Kidney (tissue), 14 donors: ENCODE data around the gene MDM4. TPM values are rescaled to one million over a fixed set of nuclear protein-coding genes. Genes with fewer than 3 reads are reported as not detected.

Source experiments
- DNase-seq, 5 donors: peaks; one replicate each; pipeline ENCODE4 v3.0.0-alpha.2; 2013 to 2020
- FAIRE-seq: peaks from 2 replicates; lab custom pipeline; 2012; peaks lifted over from hg19 to GRCh38; lab: Jason Lieb, UNC
- H3K27ac ChIP-seq, 2 donors: one replicate each; pipeline ENCODE4 v1.7.0; 2013; ENCODE audit warnings: low read depth in 2 of 2, low read length in 2 of 2, inconsistent platforms in 1 of 2
- H3K27me3 ChIP-seq: one replicate; pipeline ENCODE4 v1.7.1; 2013; ENCODE audit warnings: low read length, inconsistent platforms; ENCODE audit not compliant: control insufficient read depth, insufficient read depth
- H3K36me3 ChIP-seq, 3 donors: one replicate each; pipeline versions ENCODE4 v1.7.0 to v1.7.1; 2013; ENCODE audit warnings: low read length in 3 of 3, control low read depth in 1 of 3, inconsistent platforms in 1 of 3; ENCODE audit not compliant: insufficient read depth in 3 of 3, control insufficient read depth in 2 of 3
- H3K4me1 ChIP-seq, 3 donors: one replicate each; pipeline versions ENCODE4 v1.7.0 to v1.7.1; 2013; ENCODE audit warnings: low read length in 3 of 3, inconsistent platforms in 1 of 3, low read depth in 1 of 3; ENCODE audit not compliant: control insufficient read depth in 2 of 3, insufficient read depth in 2 of 3
- H3K4me3 ChIP-seq, 3 donors: one replicate each; pipeline versions ENCODE4 v1.7.0 to v1.8.1; 2013; ENCODE audit warnings: low read length in 3 of 3, control low read depth in 1 of 3, inconsistent platforms in 1 of 3
- H3K9ac ChIP-seq, 3 donors: one replicate each; pipeline versions ENCODE4 v1.7.0 to v1.7.1; 2013; ENCODE audit warnings: low read length in 3 of 3, control low read depth in 1 of 3, inconsistent platforms in 1 of 3
- H3K9me3 ChIP-seq, 3 donors: one replicate each; pipeline versions ENCODE4 v1.7.0 to v1.7.1; 2013; ENCODE audit warnings: low read length in 3 of 3, control low read depth in 1 of 3, inconsistent platforms in 1 of 3; ENCODE audit not compliant: control insufficient read depth in 2 of 3, insufficient read depth in 1 of 3
- intact Hi-C: fragments of 100-400 bp; cut with DNase I; formaldehyde crosslinking; loops from one replicate; pipeline ENCODE4 v1.11.1; 2022
- polyA plus RNA-seq: library from polyadenylated mRNA; stranded (reverse); fragments of 350-450 nt; fragmentation: Illumina TruSeq; extraction: RNeasy Lipid Tissue Mini Kit (QIAGEN cat#74804); gene quantifications from one replicate; pipeline ENCODE4 v1.2.3, GENCODE V29; 2014; ENCODE audit warnings: low read depth, low replicate concordance; ENCODE audit not compliant: insufficient read depth
- total RNA-seq: library from RNA; stranded (reverse); fragmentation: NEBNext Ultra II Directional; extraction: Animal tissue kit (Norgen Biotek cat#: 25700); gene quantifications from one replicate; pipeline ENCODE4 v1.2.1, GENCODE V29; 2021
- TF ChIP-seq, protein P1 (sequence below): IDR thresholded peaks from 3 replicates; pipeline ENCODE4 v1.5.1; 2012; ENCODE audit warnings: mild to moderate bottlenecking, moderate library complexity, borderline replicate concordance; ENCODE audit not compliant: insufficient read depth; ENCODE audit errors: extremely low read depth
- donor health status: control.
- donor health status: control.
- donor health status: control.
- donor health status: control.
- donor health status: control.
- donor health status: DM: yes; HTN: yes; CAD: no.
- donor health status: Normal renal cell carcinoma (clear cell type).

MDM4 gene
- total and polyA plus RNA-seq, 2 donors from 2014 or later: 6.3 to 87.9 TPM

DNA sequence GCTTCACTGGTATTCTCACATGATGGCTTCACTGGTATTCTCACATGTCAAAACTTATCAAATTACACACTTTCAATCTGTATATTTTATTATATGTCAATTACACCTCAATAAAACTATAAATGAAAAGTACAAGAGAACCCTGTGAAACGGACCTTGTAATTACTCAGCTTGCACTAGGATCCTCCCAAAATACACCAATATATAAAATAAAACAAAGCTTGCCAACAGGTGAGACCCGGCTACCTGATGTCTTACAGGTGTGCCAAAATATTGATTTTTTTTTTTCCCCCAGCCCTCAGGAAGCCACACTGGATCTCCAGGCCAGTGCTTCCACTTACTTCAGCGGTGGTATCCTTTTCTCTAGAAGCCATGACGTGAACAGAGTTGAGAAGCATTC is 44.5 kb upstream of the MDM4 start:
- Histone ChIP-seq H3K36me3 (peaks cover 0 to 8% (median 2%) of the 10 kb centered on the region in 3 donors), H3K27me3 (no peaks in the 10 kb centered on the region), H3K4me3 (no peak overlapping the region), H3K4me1 (peaks cover 0 to 9% (median 0%) of the 10 kb centered on the region in 3 donors), H3K9ac (no peak overlapping the region), H3K27ac (no peak overlapping the region), H3K9me3 (no peaks in the 10 kb centered on the region)
- TF ChIP-seq, protein P1, sequence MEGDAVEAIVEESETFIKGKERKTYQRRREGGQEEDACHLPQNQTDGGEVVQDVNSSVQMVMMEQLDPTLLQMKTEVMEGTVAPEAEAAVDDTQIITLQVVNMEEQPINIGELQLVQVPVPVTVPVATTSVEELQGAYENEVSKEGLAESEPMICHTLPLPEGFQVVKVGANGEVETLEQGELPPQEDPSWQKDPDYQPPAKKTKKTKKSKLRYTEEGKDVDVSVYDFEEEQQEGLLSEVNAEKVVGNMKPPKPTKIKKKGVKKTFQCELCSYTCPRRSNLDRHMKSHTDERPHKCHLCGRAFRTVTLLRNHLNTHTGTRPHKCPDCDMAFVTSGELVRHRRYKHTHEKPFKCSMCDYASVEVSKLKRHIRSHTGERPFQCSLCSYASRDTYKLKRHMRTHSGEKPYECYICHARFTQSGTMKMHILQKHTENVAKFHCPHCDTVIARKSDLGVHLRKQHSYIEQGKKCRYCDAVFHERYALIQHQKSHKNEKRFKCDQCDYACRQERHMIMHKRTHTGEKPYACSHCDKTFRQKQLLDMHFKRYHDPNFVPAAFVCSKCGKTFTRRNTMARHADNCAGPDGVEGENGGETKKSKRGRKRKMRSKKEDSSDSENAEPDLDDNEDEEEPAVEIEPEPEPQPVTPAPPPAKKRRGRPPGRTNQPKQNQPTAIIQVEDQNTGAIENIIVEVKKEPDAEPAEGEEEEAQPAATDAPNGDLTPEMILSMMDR: no peak
- FAIRE-seq (no peak), DNase-seq (no peak)
- intact Hi-C loops: no loop called here

DNA sequence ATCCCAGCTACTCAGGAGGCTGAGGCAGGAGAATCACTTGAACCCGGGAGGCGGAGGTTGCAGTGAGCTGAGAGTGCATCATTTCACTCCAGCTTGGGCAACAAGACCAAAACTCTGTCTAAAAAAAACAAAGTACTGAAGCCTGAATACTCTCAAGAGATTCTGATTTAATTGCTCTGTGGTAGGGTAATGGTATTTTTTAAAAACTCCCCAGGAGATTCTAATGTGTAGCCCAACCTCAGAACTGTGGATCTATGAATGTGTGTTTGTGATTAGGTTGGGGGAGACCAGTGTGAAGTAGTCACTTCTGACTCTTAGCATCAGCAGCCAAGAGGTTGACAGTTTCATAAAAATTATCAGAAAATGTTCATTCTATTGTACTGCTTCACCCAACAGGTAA is 43.5 kb upstream of the MDM4 start:
- Histone ChIP-seq H3K27me3 (no peaks in the 10 kb centered on the region), H3K9me3 (no peaks in the 10 kb centered on the region), H3K9ac (no peak overlapping the region), H3K36me3 (peaks cover 0 to 8% (median 2%) of the 10 kb centered on the region in 3 donors), H3K27ac (no peak overlapping the region), H3K4me3 (no peak overlapping the region), H3K4me1 (peaks cover 0 to 15% (median 1%) of the 10 kb centered on the region in 3 donors)
- TF ChIP-seq, protein P1: no peak
- DNase-seq (no peak), FAIRE-seq (no peak)
- intact Hi-C loops: no loop called here

DNA sequence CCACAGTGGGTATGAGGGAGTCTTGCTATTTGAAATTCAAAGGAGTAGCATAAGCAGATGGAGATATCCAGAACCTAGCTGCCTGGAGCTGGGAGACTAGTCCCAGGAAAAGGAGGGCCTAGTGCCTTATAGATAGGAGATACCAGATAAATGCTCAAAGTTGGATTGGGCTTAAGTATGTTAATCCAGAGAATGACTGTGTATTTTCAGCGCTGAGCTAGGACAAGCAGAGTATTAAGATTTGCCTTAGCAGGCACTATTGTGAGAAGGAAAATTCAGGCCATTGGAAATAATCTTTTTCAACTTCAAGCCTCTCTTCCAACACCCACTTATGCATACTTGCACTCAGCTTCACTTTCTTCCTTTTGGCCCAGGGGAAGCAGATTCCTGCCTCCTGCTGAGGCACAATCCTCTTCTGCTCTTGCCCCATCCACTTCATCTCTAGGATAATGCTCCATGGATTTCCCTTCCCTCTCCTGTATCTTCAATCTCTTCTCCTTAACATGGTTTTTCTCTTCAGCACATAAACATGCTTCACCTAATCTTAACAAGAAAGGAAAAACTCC is 42.7 kb upstream of the MDM4 start:
- TF ChIP-seq, protein P1: no peak
- H3K9me3 ChIP-seq: no peaks in the 10 kb centered on the region

More for the DNA sequence above, 42.7 kb upstream of the MDM4 start:
- DNase-seq (no peak), FAIRE-seq (no peak)
- Histone ChIP-seq H3K27me3 (no peaks in the 10 kb centered on the region), H3K4me3 (no peak overlapping the region), H3K9ac (no peak overlapping the region), H3K36me3 (peaks cover 0 to 6% (median 0%) of the 10 kb centered on the region in 3 donors), H3K4me1 (peaks cover 0 to 21% (median 8%) of the 10 kb centered on the region in 3 donors), H3K27ac (no peak overlapping the region)
- intact Hi-C loops: no loop called here
